HG03280 (cell line): ENCODE results near the gene ZNF658.
"Not testable (repeated sequence)": the region's sequence is repeated elsewhere in the genome, so short reads cannot be mapped to it uniquely, and the experiment has no call there.

Experiments
- ATAC-seq: cut with Tn5 transposase; IDR thresholded peaks from one replicate; pipeline ENCODE4 v1.9.1; 2021; ENCODE audit warnings: mild to moderate bottlenecking, moderate library complexity; ENCODE audit not compliant: unreplicated experiment

Gene ZNF658

DNA sequence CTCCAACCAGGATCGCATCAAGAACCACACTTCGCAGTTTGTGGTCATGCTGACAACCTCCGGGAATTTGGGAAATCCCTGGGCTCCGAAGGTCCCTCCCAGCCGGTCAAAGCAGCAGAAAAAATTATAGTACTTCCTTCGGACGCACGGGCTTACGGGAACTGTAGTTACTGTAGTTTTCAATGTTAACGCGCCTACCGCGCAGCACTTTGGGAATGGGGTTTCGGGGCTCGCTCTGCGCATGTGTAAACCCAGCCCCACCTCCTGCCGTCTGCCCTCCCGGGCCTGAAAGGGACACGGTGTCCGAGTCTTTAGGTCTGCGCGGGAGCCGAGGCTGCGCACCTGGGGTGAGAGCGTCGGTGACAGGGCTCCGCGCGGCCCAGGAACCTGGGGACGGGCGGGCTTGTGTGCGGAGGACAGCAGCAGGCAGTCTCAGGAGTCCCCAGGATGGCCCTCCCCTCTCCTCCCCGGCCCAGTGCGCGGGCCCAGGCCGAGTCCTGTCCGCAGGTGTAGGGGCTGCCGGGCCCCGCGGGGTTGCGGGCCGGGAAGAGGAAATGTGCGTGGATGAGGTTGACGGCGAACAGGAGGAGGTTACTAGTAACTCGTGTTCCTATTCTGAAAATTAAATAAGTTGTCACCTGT, at the start of gene ZNF658:
TSS of gene ZNF658 (plus strand) at position 236 of the 642 bp plus-strand sequence. CDS start 2,837 bp downstream, outside the sequence.
- ATAC-seq: peak; percentile 93

GRCh38 chr9:66861732-66862131, 38.8 kb upstream of the ZNF658 start:
- ATAC-seq: not testable (repeated sequence)

- ATAC-seq: not testable (repeated sequence)
These were observed 31.9 kb upstream of the ZNF658 start for GRCh38 chr9:66868660-66869059.

GRCh38 chr9:66880605-66881004, 19.9 kb upstream of the ZNF658 start:
- peak; percentile 66 for ATAC-seq

- ATAC-seq: not testable (repeated sequence)
These were observed 18.7 kb upstream of the ZNF658 start for GRCh38 chr9:66881847-66882246.

GRCh38 chr9:66890334-66890733, 10.2 kb upstream of the ZNF658 start:
- not testable (repeated sequence) for ATAC-seq

DNA sequence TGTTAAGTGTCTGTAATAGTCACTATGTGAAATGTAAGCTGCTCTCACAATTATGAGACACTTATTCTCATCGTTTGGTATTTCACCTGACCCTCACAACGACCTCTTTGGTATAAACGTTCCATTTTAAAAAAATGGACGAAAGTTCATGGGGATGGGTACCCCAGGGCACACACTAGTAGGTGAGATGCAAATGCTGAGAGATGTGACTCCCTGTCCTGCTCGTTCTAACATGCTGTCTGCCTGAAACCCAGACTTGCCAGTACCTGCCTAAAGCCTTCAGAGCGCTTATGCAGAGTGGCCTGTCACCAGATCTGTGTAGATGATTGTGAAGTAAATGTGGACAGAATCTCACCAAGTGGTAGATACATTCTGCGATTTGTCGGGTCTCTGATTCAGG, 616 bp downstream of the ZNF658 start:
- peak; percentile 30 for ATAC-seq

GRCh38 chr9:66909560-66909959, 9.0 kb downstream of the ZNF658 start:
- not testable (repeated sequence) for ATAC-seq

DNA sequence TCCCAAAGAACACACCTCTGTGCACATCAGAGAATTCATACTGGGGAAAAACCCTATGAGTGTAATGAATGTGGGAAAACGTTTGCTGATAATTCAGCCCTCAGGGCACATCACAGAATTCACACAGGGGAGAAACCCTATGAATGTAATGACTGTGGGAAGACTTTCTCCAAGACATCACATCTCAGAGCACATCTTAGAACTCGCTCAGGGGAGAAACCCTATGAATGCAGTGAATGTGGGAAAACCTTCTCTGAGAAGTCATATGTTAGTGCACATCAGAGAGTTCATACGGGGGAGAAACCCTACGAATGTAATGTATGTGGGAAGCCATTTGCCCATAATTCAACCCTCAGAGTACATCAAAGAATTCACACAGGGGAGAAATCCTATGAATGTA, 19.5 kb downstream of the ZNF658 start:
- ATAC-seq: not testable (repeated sequence)

GRCh38 chr9:66936194-66936870, 35.8 kb downstream of the ZNF658 start:
- ATAC-seq: not testable (repeated sequence)

GRCh38 chr9:66937662-66938061, 37.1 kb downstream of the ZNF658 start:
- ATAC-seq: not testable (repeated sequence)

- not testable (repeated sequence) for ATAC-seq
These were observed 37.8 kb downstream of the ZNF658 start for GRCh38 chr9:66938322-66938721.

GRCh38 chr9:66939878-66940830, 39.6 kb downstream of the ZNF658 start:
- not testable (repeated sequence) for ATAC-seq

DNA sequence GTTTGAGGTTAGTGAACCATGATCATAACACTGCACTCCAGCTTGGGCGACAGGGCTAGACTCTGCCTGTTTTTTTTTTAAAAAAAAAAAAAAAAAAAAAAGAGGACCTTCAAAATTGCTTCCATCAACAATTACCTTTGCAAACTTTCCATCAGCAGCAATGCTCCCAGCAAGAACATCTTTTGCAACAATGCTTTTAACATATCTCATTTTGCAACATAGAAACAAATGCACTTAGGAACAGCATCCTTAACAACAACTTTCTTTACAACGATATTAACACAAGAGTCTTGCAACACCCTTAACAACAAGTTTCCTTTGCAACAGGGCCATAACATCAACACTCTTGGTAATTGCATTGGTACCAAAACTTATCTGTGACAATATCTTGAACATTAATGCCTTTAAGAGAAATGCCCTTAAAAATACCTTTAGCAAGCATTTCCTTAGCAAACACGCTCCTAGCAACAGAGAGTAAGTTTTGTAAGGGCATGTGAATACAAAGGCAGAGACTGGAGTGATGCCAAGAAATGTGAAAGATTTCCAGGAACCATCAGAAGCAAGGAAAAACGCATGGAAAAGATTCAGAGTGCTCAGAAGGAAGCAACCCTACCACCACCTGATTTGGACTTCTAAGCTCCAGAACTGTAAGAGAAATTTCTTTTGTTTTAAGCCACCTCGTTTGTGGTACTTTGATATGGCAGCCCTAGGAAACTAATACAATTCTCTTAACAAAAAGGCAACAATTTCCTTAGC, 42.1 kb downstream of the ZNF658 start:
- ATAC-seq: not testable (repeated sequence)

DNA sequence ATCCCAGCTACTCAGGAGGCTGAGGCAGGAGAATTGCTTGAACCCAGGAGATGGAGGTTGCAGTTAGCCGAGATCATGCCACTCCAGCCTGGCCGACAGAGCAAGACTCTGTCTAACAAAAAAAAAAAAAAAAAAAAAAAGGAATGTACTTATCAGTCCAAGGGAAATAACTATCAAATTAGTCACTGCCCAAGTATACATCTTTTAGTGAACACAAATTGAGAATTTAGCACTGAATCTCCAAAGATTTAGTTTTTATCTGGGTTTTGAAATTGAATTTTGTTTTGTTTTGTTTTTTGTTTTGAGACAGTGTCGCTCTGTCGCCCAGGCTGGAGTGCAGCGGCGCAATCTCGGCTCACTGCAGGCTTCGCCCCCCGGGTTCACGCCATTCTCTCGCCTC, 52.1 kb downstream of the ZNF658 start:
- not testable (repeated sequence) for ATAC-seq
